HG03175 (cell line): Measurements from ENCODE around the gene BCAS1.

Source experiments
- ATAC-seq: cut with Tn5 transposase; IDR thresholded peaks from one replicate; pipeline ENCODE4 v1.9.1; 2021; ENCODE audit warnings: mild to moderate bottlenecking, moderate library complexity; ENCODE audit not compliant: unreplicated experiment

BCAS1 gene

GRCh38 chr20:54078296-54078984 is 8.0 kb upstream of the BCAS1 start:
- peak; percentile 69 for ATAC-seq

DNA sequence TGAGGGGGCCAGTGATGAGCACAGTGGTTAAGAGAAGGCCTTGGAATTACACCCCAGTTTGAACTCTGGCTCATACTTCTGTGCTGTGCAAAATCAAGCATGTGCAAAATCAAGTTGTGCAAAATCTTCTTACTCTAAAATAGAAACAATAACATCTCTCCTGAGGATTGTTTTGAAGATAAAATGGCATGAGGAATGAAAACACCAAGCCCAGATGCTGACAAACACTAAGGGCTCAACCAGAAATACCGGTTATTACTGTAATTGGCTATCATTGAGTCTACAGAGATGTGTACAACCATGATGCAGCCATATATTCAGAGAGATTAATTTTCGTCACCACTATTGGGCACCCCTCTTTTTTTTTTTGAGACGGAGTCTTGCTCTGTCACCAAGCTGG is 5.9 kb upstream of the BCAS1 start:
- ATAC-seq, result no peak

- no peak for ATAC-seq
Observed at GRCh38 chr20:54075322-54075721, 4.9 kb upstream of the BCAS1 start.

DNA sequence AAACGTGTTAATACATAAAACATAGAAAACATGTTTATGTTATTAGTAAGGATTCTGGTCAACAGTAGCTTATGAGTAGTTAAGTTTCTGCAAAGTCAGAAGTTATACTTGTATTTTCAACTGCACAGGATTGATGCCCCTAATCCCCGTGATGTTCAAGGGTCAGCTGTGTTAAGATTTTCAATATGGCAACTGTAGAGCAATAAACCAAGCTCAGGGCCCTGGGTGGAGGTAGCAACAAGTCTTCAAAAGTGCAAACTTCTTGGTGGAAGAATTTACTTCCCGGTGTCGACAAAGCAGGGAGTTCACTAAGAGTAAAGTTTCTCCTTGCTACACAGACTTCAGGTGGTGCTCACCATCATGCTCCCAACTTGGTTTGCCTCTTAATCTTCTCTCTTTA is 4.1 kb upstream of the BCAS1 start:
- ATAC-seq, result no peak

DNA sequence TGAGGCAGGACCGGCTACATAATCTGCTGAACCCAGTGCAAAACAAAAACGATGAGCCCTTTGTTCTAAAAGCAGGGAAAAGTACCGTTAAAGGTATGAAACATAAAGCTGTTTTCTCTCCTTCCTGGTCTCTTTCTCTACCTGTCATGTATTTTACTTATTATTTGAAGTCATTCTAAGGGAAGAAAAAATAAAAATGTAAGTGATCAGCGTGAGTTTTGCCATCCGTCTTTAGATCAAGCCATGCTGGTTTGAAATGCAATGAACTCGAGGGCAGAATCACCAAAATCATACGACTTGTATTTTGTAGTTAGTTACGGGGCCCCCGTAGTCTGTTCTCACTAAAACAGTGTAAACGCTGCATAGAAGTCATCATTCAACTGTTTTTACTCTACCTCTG is 2.9 kb upstream of the BCAS1 start:
- no peak for ATAC-seq

DNA sequence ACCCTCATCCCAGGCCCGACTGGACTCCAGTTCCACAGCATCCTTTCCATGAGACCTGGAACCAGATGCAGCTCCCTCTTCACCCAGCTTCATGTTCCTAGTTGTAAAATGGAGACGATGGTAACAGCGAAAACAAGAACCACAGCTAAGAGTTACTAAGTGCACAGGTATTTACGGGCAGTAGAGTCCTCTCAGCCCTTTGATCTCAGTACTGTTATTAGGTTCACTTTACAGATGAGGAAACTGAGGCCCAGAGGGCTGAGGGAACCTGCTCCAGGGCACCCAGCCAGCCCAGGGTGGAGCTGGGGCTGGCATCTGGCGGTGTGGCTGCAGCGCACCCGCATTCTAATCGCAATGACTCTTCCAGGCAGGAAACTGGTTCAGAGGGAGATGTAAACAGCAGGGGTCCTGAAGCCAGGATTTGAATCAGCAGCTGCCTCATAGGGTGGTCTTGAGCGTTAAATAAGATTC is 858 bp downstream of the BCAS1 start:
- no peak for ATAC-seq

GRCh38 chr20:54068966-54069365 is 1.4 kb downstream of the BCAS1 start:
- ATAC-seq, result no peak

- ATAC-seq, result no peak
Observed at GRCh38 chr20:54068495-54068894, 1.9 kb downstream of the BCAS1 start.

GRCh38 chr20:54067606-54068174 is 2.7 kb downstream of the BCAS1 start:
- ATAC-seq, result peak; percentile 82

- ATAC-seq, result no peak
Observed at GRCh38 chr20:54065601-54066038, 4.8 kb downstream of the BCAS1 start.

DNA sequence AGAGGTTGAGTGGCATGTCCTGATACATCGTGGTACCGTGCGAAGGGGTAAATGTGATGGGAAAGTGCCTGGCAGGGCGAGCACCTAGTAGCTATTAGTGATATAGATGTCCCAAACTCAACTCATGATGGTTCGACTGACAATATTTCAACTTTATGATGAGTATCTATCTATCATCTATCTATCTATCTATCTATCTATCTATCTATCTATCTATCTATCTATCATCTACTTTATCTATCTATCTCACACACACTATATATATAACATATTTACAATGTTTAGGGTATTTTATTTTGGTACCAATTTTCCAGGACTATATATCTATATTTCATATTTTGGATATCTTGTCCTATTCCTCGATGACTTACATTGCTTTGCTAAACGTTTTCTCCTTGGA is 5.5 kb downstream of the BCAS1 start:
- no peak for ATAC-seq

GRCh38 chr20:54063992-54064676 is 6.3 kb downstream of the BCAS1 start:
- ATAC-seq, result peak; percentile 25

DNA sequence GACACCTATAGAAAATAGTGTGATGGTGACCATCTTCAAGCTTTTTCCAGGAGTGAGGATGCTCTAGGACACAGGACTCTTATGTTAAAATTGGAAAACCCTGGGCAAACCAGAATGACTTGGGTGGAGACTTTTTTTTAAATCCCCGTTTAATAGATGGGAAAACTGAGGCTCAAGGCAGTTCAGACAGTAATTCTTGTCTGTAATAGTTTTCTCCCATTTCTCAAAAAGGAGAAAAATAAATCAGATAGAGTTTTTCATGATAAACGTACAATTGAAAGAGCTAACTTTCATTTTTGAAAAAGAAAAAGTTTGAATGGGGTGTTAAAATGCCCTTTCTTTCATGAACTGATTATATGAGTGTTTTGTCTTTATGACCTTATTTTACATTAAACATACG is 6.8 kb downstream of the BCAS1 start:
- no peak for ATAC-seq

DNA sequence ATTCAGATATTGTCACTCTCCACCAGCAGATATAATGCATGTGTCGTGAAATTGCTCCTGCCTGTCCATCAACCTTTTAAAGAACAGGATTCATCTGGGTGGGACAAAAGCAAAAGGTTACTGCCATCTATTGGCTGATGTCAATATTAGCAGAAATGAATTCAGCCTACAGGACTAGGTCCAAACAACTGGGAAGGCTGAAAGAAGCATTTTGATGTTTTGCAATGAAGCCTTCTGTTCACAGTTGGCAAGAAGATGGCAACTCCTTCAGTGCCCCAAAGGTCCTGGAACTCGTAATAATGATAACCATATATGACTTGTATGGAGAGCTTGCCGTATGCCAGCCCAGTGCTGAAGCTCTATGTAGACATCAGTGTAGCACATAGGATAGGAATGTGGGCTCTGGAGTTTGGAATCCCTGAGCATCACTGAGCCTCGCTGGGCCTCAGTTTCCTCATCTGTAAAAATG is 7.5 kb downstream of the BCAS1 start:
- ATAC-seq, result no peak

DNA sequence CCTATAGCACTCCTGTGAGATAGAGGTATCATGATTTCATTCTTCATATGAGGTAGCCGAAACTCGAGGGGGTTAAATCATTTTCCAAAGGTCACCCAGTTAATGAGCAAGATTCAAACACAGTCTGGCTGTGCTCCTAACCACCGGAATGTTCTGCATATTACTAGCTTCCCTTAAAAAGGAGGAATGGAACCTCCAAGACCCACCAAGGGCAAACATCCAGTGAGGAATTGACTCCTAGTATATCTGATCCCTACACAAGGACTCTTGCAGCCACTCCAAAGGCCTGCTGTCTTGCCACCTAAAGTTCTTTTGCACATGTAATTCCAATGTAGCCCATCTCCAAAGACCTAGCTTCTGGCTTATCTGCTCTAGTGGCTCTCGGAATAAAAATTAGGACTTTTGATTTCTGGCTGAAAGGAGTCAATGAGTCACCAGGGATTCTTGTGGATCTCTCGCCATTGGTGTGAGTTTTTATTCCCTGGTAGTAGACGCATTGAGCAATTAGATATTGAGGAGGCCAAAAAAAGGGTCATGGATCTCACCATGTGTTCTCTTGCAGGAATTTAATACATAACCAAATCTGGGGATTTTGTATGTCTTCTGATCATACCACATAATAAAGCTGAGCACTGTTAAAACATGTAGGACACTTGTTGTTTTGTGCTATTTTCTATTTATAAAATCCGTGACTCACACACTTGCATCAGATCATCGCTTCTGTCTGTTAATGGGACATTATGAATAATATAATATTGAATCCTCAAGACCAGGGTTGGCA is 9.1 kb downstream of the BCAS1 start:
- no peak for ATAC-seq

GRCh38 chr20:54059691-54060364 is 10.6 kb downstream of the BCAS1 start:
- ATAC-seq, result no peak

DNA sequence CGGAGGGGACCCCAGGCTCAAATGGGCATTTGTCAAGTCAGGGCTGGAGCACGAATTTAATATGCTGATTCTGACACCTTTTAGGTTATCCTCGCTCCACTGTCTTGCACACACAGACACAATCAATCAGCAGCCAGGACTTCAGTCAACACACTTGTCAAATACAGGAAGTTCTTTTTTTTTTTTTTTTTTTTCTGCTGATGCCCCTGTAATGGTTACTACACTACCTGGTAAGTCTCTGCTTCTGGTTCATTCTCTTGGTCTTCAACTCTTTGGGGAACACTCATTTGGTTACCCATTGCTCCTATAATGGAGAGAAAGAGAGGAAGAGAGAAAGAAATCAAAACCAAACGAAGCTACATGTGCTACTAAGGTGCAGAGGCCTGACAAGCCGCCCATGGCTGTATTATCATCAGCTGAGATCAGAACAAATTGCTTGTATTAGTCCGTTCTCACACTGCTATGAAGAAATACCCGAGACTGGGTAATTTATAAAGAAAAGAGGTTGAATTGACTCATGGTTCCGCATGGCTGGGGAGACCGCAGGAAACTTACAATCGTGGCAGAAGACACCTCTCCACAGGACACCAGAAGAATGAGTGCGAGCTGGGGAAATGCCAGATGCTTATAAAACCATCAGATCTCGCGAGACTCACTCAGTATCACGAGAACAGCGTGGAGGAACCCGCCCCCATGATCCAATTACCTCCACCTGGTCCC is 11.8 kb downstream of the BCAS1 start:
- peak; percentile 65 for ATAC-seq

DNA sequence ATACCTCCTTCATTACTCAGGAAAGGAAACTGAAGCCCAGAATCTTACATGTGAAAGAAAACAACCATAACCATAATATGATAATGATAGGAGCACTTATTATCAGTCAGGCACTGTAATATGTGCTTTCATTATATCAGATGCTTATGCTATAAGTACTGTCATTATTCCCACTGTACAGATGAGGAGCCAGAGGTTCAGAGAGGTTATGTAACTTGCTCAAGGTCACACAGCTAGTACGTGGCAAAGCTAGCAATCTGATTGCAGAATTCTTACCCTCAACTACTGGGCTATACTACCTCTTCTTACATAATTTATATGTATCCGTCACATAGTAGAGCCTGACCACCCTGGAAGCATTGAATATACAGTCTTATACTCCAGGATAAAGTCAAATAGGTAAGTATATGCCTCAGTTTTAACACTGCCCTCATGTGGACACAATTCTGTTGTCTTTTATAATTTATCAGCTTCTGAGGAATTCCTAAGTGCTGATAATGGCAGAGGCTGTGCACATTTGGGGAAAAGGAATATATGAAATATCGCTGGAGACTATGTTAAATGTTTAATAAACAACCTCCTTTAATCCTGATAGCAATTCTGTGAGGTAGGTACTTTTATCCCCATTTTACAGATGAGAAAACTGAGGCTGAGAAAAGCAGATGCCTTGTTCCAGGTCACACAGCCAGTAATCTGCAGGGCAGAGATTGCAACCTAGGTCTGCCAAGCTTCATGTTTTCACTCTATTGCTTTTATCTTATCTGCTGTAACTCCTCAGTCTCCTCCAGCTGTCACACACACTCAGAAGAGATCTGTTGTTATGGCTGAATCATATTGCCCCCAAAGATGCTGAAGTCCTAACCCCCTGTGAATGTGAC is 13.4 kb downstream of the BCAS1 start:
- ATAC-seq, result no peak

GRCh38 chr20:54054516-54054915 is 15.9 kb downstream of the BCAS1 start:
- no peak for ATAC-seq
